IMR-90 (cell line): Measurements from ENCODE around the gene CST4. TPM values are rescaled to one million over a fixed set of nuclear protein-coding genes. Genes with fewer than 3 reads are reported as not detected.

Experiments
- ATAC-seq: fragments of 200-7000 bp; cut with Tn5 transposase; 2 replicates; pipeline ENCODE4 v1.9.1; 2020; ENCODE audit warnings: low read depth, mild to moderate bottlenecking, moderate library complexity
- BruUV-seq: library from RNA; stranded (reverse); fragments of 400-500 nt; replicated peaks from 2 replicates; lab custom pipeline; 2021; lab: Mats Ljungman, UMichigan
- CTCF ChIA-PET: fragments of 300-600 bp; formaldehyde crosslinking; extraction: SDS; loops from one replicate; lab custom pipeline; 2021; ENCODE audit warnings: antibody characterized with exemption; lab: Yijun Ruan, JAX
- POLR2A ChIA-PET: fragments of 300-600 bp; sonication (Branson Sonifier 250); formaldehyde crosslinking; loops from one replicate; lab custom pipeline; 2022; ENCODE audit warnings: antibody characterized with exemption; ENCODE audit not compliant: unreplicated experiment; lab: Charles Lee
- DNase-seq: peaks from one replicate; pipeline ENCODE4 v3.0.0; 2013
- H2AFZ ChIP-seq: replicated peaks from 2 replicates; pipeline ENCODE3; 2013; ENCODE audit warnings: low read length, mild to moderate bottlenecking; ENCODE audit not compliant: poor library complexity
- H2AK5ac ChIP-seq: 2 replicates; pipeline ENCODE4 v1.6.1; 2013; ENCODE audit warnings: low read depth, low read length, inconsistent platforms
- H2AK9ac ChIP-seq: replicated peaks from 2 replicates; pipeline ENCODE3; 2013; ENCODE audit warnings: mild to moderate bottlenecking, low read depth, low read length, moderate library complexity; ENCODE audit not compliant: poor library complexity
- H2BK120ac ChIP-seq: 2 replicates; pipeline ENCODE4 v1.6.1; 2013; ENCODE audit warnings: low read depth, low read length, inconsistent platforms
- H2BK15ac ChIP-seq: 3 replicates; pipeline ENCODE4 v1.6.1; 2013; ENCODE audit warnings: low read depth, low read length, inconsistent platforms
- H2BK20ac ChIP-seq: 2 replicates; pipeline ENCODE4 v1.6.1; 2013; ENCODE audit warnings: low read depth, mild to moderate bottlenecking, inconsistent platforms, low read length, moderate library complexity
- H2BK5ac ChIP-seq: 2 replicates; pipeline ENCODE4 v1.6.1; 2013; ENCODE audit warnings: mild to moderate bottlenecking, low read depth, low read length, inconsistent platforms; ENCODE audit not compliant: poor library complexity, severe bottlenecking
- H3K14ac ChIP-seq: replicated peaks from 2 replicates; pipeline ENCODE4 v1.6.1; 2013; ENCODE audit warnings: low read depth, low read length, inconsistent platforms
- H3K18ac ChIP-seq: 2 replicates; pipeline ENCODE4 v1.6.1; 2013; ENCODE audit warnings: low read depth, low read length, control low read depth
- H3K23ac ChIP-seq: 2 replicates; pipeline ENCODE4 v1.6.1; 2013; ENCODE audit warnings: low read depth, low read length, inconsistent platforms
- H3K27ac ChIP-seq: 2 replicates; pipeline ENCODE4 v1.5.1; 2013; ENCODE audit warnings: mild to moderate bottlenecking, control low read depth, low read length; ENCODE audit not compliant: insufficient read depth
- H3K27me3 ChIP-seq: 2 replicates; pipeline ENCODE4 v1.6.1; 2013; ENCODE audit warnings: low read length; ENCODE audit not compliant: control insufficient read depth, insufficient read depth
- H3K36me3 ChIP-seq: 2 replicates; pipeline ENCODE4 v1.6.1; 2013; ENCODE audit warnings: low read length, mixed read lengths; ENCODE audit not compliant: control insufficient read depth, insufficient read depth
- H3K4ac ChIP-seq: 2 replicates; pipeline ENCODE4 v1.6.1; 2013; ENCODE audit warnings: low read depth, low read length, inconsistent platforms
- H3K4me1 ChIP-seq: 2 replicates; pipeline ENCODE4 v1.6.1; 2013; ENCODE audit warnings: low read length, mixed read lengths; ENCODE audit not compliant: control insufficient read depth, insufficient read depth
- H3K4me2 ChIP-seq: 2 replicates; pipeline ENCODE4 v1.6.1; 2013; ENCODE audit warnings: low read depth, mild to moderate bottlenecking, control low read depth, low read length, moderate library complexity
- H3K4me3 ChIP-seq: 2 replicates; pipeline ENCODE4 v1.5.1; 2013; ENCODE audit warnings: low read depth, mild to moderate bottlenecking, control low read depth, low read length, moderate library complexity; ENCODE audit not compliant: insufficient read depth
- H3K56ac ChIP-seq: 2 replicates; pipeline ENCODE4 v1.6.1; 2013; ENCODE audit warnings: low read length, inconsistent platforms; ENCODE audit not compliant: insufficient read depth; ENCODE audit errors: extremely low read depth
- H3K79me1 ChIP-seq, 2 experiments: 2 replicates each; pipeline ENCODE4 v1.6.1; 2013; ENCODE audit warnings: low read length in 2 of 2, inconsistent platforms in 1 of 2, low read depth in 1 of 2
- H3K9ac ChIP-seq: 2 replicates; pipeline ENCODE4 v1.6.1; 2013; ENCODE audit warnings: low read depth, low read length, control low read depth
- H3K9me1 ChIP-seq: 2 replicates; pipeline ENCODE4 v1.6.1; 2013; ENCODE audit warnings: low read length, inconsistent platforms; ENCODE audit not compliant: insufficient read depth
- H3K9me3 ChIP-seq: 2 replicates; pipeline ENCODE4 v1.6.1; 2013; ENCODE audit warnings: low read length; ENCODE audit not compliant: control insufficient read depth, insufficient read depth
- H4K20me1 ChIP-seq: 2 replicates; pipeline ENCODE4 v1.6.1; 2013; ENCODE audit warnings: low read length, inconsistent platforms; ENCODE audit not compliant: insufficient read depth
- H4K5ac ChIP-seq: 2 replicates; pipeline ENCODE4 v1.6.1; 2013; ENCODE audit warnings: mild to moderate bottlenecking, low read depth, low read length, control low read depth
- H4K8ac ChIP-seq, 2 experiments: 2 replicates each; pipeline ENCODE4 v1.6.1; 2013; ENCODE audit warnings: low read depth in 2 of 2, low read length in 2 of 2, control low read depth in 1 of 2, inconsistent platforms in 1 of 2
- H4K91ac ChIP-seq: 2 replicates; pipeline ENCODE4 v1.6.1; 2013; ENCODE audit warnings: low read depth, low read length, inconsistent platforms; ENCODE audit not compliant: insufficient read depth
- BHLHE40 ChIP-seq: fragments of 150-350 bp; IDR thresholded peaks from 2 replicates; pipeline ENCODE4 v1.6.1; 2016; ENCODE audit warnings: mild to moderate bottlenecking, low read depth, low read length
- CEBPB ChIP-seq: IDR thresholded peaks from 2 replicates; pipeline ENCODE4 v1.6.1; 2012; ENCODE audit warnings: low read depth, low read length, improper control_type of control experiment
- CHD1 ChIP-seq: IDR thresholded peaks from 2 replicates; pipeline ENCODE4 v1.6.1; 2012; ENCODE audit warnings: low read depth, low read length, improper control_type of control experiment
- CTCF ChIP-seq: conservative IDR thresholded peaks from 2 replicates; pipeline ENCODE4 v1.5.1; 2012; ENCODE audit warnings: mild to moderate bottlenecking, low read depth, low read length, improper control_type of control experiment
- ELK1 ChIP-seq: fragments of 150-350 bp; IDR thresholded peaks from 2 replicates; pipeline ENCODE4 v1.6.1; 2016; ENCODE audit warnings: low read depth, mild to moderate bottlenecking, low read length, moderate library complexity, borderline replicate concordance
- FOS ChIP-seq: fragments of 150-350 bp; IDR thresholded peaks from 2 replicates; pipeline ENCODE4 v1.6.1; 2016; ENCODE audit warnings: low read depth, low read length
- MAFK ChIP-seq: IDR thresholded peaks from 2 replicates; pipeline ENCODE4 v1.6.1; 2012; ENCODE audit warnings: low read depth, low read length, improper control_type of control experiment
- MAZ ChIP-seq: IDR thresholded peaks from 2 replicates; pipeline ENCODE4 v1.6.1; 2012; ENCODE audit warnings: low read depth, mild to moderate bottlenecking, low read length, improper control_type of control experiment, moderate library complexity, borderline replicate concordance
- MXI1 ChIP-seq: IDR thresholded peaks from 2 replicates; pipeline ENCODE4 v1.6.1; 2012; ENCODE audit warnings: low read depth, mild to moderate bottlenecking, low read length, moderate library complexity, borderline replicate concordance
- NFE2L2 ChIP-seq: fragments of 150-350 bp; IDR thresholded peaks from 2 replicates; pipeline ENCODE4 v1.6.1; 2016; ENCODE audit warnings: low read depth, mild to moderate bottlenecking, low read length
- POLR2A ChIP-seq: IDR thresholded peaks from 2 replicates; pipeline ENCODE4 v1.6.1; 2012; ENCODE audit warnings: mild to moderate bottlenecking, low read depth, low read length
- RAD21 ChIP-seq: IDR thresholded peaks from 2 replicates; pipeline ENCODE4 v1.6.1; 2012; ENCODE audit warnings: low read length, improper control_type of control experiment
- RCOR1 ChIP-seq: IDR thresholded peaks from 2 replicates; pipeline ENCODE4 v1.6.1; 2012; ENCODE audit warnings: mild to moderate bottlenecking, low read length, improper control_type of control experiment; ENCODE audit not compliant: insufficient replicate concordance
- RFX5 ChIP-seq: IDR thresholded peaks from 2 replicates; pipeline ENCODE4 v1.8.0; 2012; ENCODE audit warnings: low read depth, mild to moderate bottlenecking, low read length, moderate library complexity
- SMC3 ChIP-seq: fragments of 150-350 bp; IDR thresholded peaks from 2 replicates; pipeline ENCODE4 v1.6.1; 2016; ENCODE audit warnings: low read depth, mild to moderate bottlenecking, antibody characterized with exemption, low read length, moderate library complexity
- USF2 ChIP-seq: fragments of 150-350 bp; IDR thresholded peaks from 2 replicates; pipeline ENCODE4 v1.6.1; 2017; ENCODE audit warnings: mild to moderate bottlenecking, antibody characterized with exemption, low read length, low read depth
- WGBS, 2 experiments: methylation state at CpG; one replicate each; pipeline versions ENCODE4 v1.1.5 to v1.1.7; 2013; ENCODE audit warnings: missing lambda C conversion rate in 2 of 2; ENCODE audit not compliant: insufficient read length in 1 of 2; ENCODE audit errors: extremely low coverage in 2 of 2; 5-methylcytosine and 5-hydroxymethylcytosine counted together
- dilution Hi-C: fragments of 300-500 bp; cut with HindIII; formaldehyde crosslinking; loops from one replicate; pipeline ENCODE4 v1.14.3; 2018; ENCODE audit warnings: low sequenced_read_pairs; ENCODE audit not compliant: unreplicated experiment
- in situ Hi-C: fragments of 300-500 bp; cut with MboI; formaldehyde crosslinking; loops from 3 replicates; pipeline ENCODE4 v1.14.3; 2019; ENCODE audit warnings: low sequenced_read_pairs, inconsistent platforms, mixed read lengths
- intact Hi-C: fragments of 100-400 bp; cut with micrococcal nuclease; formaldehyde crosslinking; loops from 2 replicates; pipeline ENCODE4 v1.10.0; 2022
- polyA plus RNA-seq, 3 experiments: library from polyadenylated mRNA; depleted of rRNA; stranded (reverse); fragments of >200 nt; gene quantifications; 2 replicates each; pipeline ENCODE4 v1.2.3, GENCODE V29; 2012; ENCODE audit warnings: low replicate concordance in 1 of 3
- total RNA-seq: library from RNA; depleted of rRNA; stranded (reverse); fragments of >200 nt; gene quantifications from 2 replicates; pipeline ENCODE4 v1.2.3, GENCODE V29; 2012

The CST4 gene
- total and polyA plus RNA-seq, 2 of the 4 experiments (the other 2 are of a cell fraction): not detected

GRCh38 chr20:23669866-23670265 is 19.0 kb downstream of the CST4 start:
- intact Hi-C loops: loop anchor here (2.0 to 10.0 kb wide), 3 partner anchors 55 to 431 kb away; no protein-coding TSS in a partner anchor
- DNase-seq: no peak
- Histone ChIP-seq H4K91ac (no peak overlapping the region), H3K23ac (no peak overlapping the region), H2AK5ac (no peak overlapping the region), H3K36me3 (no peaks in the 10 kb centered on the region), H2BK15ac (no peak overlapping the region), H3K9me3 (no peaks in the 10 kb centered on the region), H3K79me1 (no peaks in the 10 kb centered on the region), H3K4ac (no peak overlapping the region), H2BK5ac (no peak overlapping the region), H3K27me3 (peaks cover 5% of the 10 kb centered on the region; the same call in 1 of the 2 replicates), H4K20me1 (no peaks in the 10 kb centered on the region), H4K8ac (no peak overlapping the region), H3K4me2 (no peak overlapping the region), H3K18ac (no peak overlapping the region), H2BK120ac (no peak overlapping the region), H3K4me3 (no peak overlapping the region), H3K14ac (no peak overlapping the region), H2AK9ac (no peak overlapping the region), H3K56ac (no peak overlapping the region), H2BK20ac (no peak overlapping the region), H3K9me1 (no peaks in the 10 kb centered on the region), H3K4me1 (no peaks in the 10 kb centered on the region), H3K9ac (no peak overlapping the region), H2AFZ (no peak overlapping the region), H3K27ac (no peak overlapping the region), H4K5ac (no peak overlapping the region)
- ATAC-seq: no peak
- ChIA-PET POLR2A (no interaction called here), CTCF (no interaction called here)
- no TSS peak for BruUV-seq
- WGBS, 2 experiments: 71% methylated on average over 4 of the region's 7 CpGs; no CpG with 5 or more reads in 1 of the 2 experiments
- TF ChIP-seq CHD1 (no peak), BHLHE40 (no peak), SMC3 (no peak), POLR2A (no peak), USF2 (no peak), ELK1 (no peak), MXI1 (no peak), RAD21 (no peak), RCOR1 (no peak), RFX5 (no peak), MAFK (no peak), FOS (no peak), NFE2L2 (no peak), CEBPB (no peak), CTCF (no peak), MAZ (no peak)
- in situ Hi-C loops: loop anchor here (10.0 kb wide), 1 partner anchor 325 kb away; no protein-coding TSS in a partner anchor
- dilution Hi-C loops: no loop called here
